Tibial artery (tissue), 4 donors: Measurements from ENCODE around the gene TNFSF13B.
A peak's percentile ranks its signal among the peaks of the same experiment; 100 is the strongest.

Experiments
- DNase-seq, 2 donors: peaks; one replicate each; pipeline ENCODE4 v3.0.0-alpha.2; 2019
- H3K27ac ChIP-seq, 2 donors: fragments of 200-600 bp; sonication (generic) in 1 of 2; 1 replicate in 1 of 2; 2 replicates in 1 of 2; pipeline ENCODE4 v1.5.1; 2018 to 2019; ENCODE audit warnings: mild to moderate bottlenecking in 1 of 2
- H3K27me3 ChIP-seq, 2 donors: fragments of 200-600 bp; sonication (generic) in 1 of 2; one replicate each; pipeline versions ENCODE4 v1.5.1 to v1.6.0; 2016 to 2019
- H3K36me3 ChIP-seq, 3 donors: fragments of 200-600 bp; sonication (generic) in 2 of 3; one replicate each; pipeline ENCODE4 v1.5.1; 2016 to 2019; ENCODE audit warnings: mild to moderate bottlenecking in 2 of 3
- H3K4me1 ChIP-seq, 4 donors: fragments of 200-600 bp; sonication (generic) in 2 of 4; 1 replicate in 3 of 4; 2 replicates in 1 of 4; pipeline ENCODE4 v1.5.1; 2016 to 2019
- H3K4me3 ChIP-seq, 2 donors: fragments of 200-600 bp; sonication (generic) in 1 of 2; 1 replicate in 1 of 2; 2 replicates in 1 of 2; pipeline ENCODE4 v1.5.1; 2018 to 2019; ENCODE audit warnings: mild to moderate bottlenecking in 2 of 2
- H3K9me3 ChIP-seq, 3 donors: fragments of 200-600 bp; sonication (generic) in 1 of 3; one replicate each; pipeline ENCODE4 v1.5.1; 2016 to 2019
- CTCF ChIP-seq, 2 experiments: fragments of 200-600 bp in 1 of 2; fragments of 450-650 bp in 1 of 2; IDR thresholded peaks; one replicate each; pipeline ENCODE4 v1.5.1; 2017 to 2019; ENCODE audit warnings: antibody characterized with exemption in 2 of 2, mild to moderate bottlenecking in 1 of 2, moderate library complexity in 1 of 2
- intact Hi-C: fragments of 100-400 bp; cut with DNase I; formaldehyde crosslinking; loops from one replicate; pipeline ENCODE4 v1.15.0; 2023; ENCODE audit warnings: low total_unique reads

The TNFSF13B gene

GRCh38 chr13:108269601-108270328 is at the start of gene TNFSF13B:
Gene TNFSF13B (plus strand): TSS chr13:108269718. CDS start chr13:108269896, 178 bp downstream.
- H3K9me3 ChIP-seq: no peaks in the 10 kb centered on the region
- intact Hi-C loops: no loop called here
- H3K27ac ChIP-seq: peak within 1 kb of the TSS; percentile 37 to 44
- no peak for TF ChIP-seq CTCF (IDR thresholded peaks at IDR 0.05)
- peaks cover 0 to 4% (median 0%) of the 10 kb centered on the region in 3 donors for H3K36me3 ChIP-seq
- peaks cover 0 to 17% (median 11%) of the 10 kb centered on the region in 4 donors for H3K4me1 ChIP-seq
- no peaks in the 10 kb centered on the region for H3K27me3 ChIP-seq
- peak; percentile 29 to 67 for DNase-seq
- peak within 1 kb of the TSS; percentile 41 to 53 for H3K4me3 ChIP-seq

- no peak for TF ChIP-seq CTCF (IDR thresholded peaks at IDR 0.05)
- no peak overlapping the region for H3K4me3 ChIP-seq
- DNase-seq: no peak
- peak overlapping the region in 1 of 2 donors; percentile 31 for H3K27ac ChIP-seq
- H3K9me3 ChIP-seq: no peaks in the 10 kb centered on the region
- no peaks in the 10 kb centered on the region for H3K27me3 ChIP-seq
- peaks cover 0 to 56% (median 18%) of the 10 kb centered on the region in 4 donors for H3K4me1 ChIP-seq
- no peaks in the 10 kb centered on the region for H3K36me3 ChIP-seq
- intact Hi-C loops: no loop called here
Observed at GRCh38 chr13:108220041-108220440, 49.5 kb upstream of the TNFSF13B start.

GRCh38 chr13:108223687-108224503 is 45.6 kb upstream of the TNFSF13B start:
- Histone ChIP-seq H3K27ac (no peak overlapping the region), H3K27me3 (no peaks in the 10 kb centered on the region), H3K4me3 (no peak overlapping the region), H3K4me1 (peaks cover 0 to 45% (median 4%) of the 10 kb centered on the region in 4 donors), H3K36me3 (no peaks in the 10 kb centered on the region), H3K9me3 (no peaks in the 10 kb centered on the region)
- no peak for DNase-seq
- intact Hi-C loops: no loop called here
- TF ChIP-seq CTCF (IDR thresholded peaks at IDR 0.05): no peak

- no peak for TF ChIP-seq CTCF (IDR thresholded peaks at IDR 0.05)
- Histone ChIP-seq H3K4me1 (peaks cover 0 to 31% (median 0%) of the 10 kb centered on the region in 4 donors), H3K27ac (no peak overlapping the region), H3K4me3 (no peak overlapping the region), H3K9me3 (no peaks in the 10 kb centered on the region), H3K36me3 (peaks cover 0 to 7% (median 0%) of the 10 kb centered on the region in 3 donors), H3K27me3 (no peaks in the 10 kb centered on the region)
- intact Hi-C loops: no loop called here
- DNase-seq: no peak
Observed at GRCh38 chr13:108225440-108225839, 44.1 kb upstream of the TNFSF13B start.

- H3K27me3 ChIP-seq: no peaks in the 10 kb centered on the region
- H3K4me1 ChIP-seq: peaks cover 0 to 29% (median 0%) of the 10 kb centered on the region in 4 donors
- H3K9me3 ChIP-seq: no peaks in the 10 kb centered on the region
- no peak overlapping the region for H3K4me3 ChIP-seq
- TF ChIP-seq CTCF (IDR thresholded peaks at IDR 0.05): no peak
- no peak overlapping the region for H3K27ac ChIP-seq
- intact Hi-C loops: no loop called here
- peaks cover 0 to 7% (median 0%) of the 10 kb centered on the region in 3 donors for H3K36me3 ChIP-seq
- DNase-seq: no peak
Observed at GRCh38 chr13:108226184-108226583, 43.3 kb upstream of the TNFSF13B start.
